Ectodermal cell (in vitro differentiated cells): Measurements from ENCODE around the gene CACNA1F.

Source experiments
- H3K27ac ChIP-seq: 2 replicates; pipeline ENCODE4 v1.7.0; 2013; ENCODE audit warnings: mild to moderate bottlenecking, low read depth, low read length; ENCODE audit not compliant: insufficient read depth, poor library complexity, severe bottlenecking
- H3K27me3 ChIP-seq: 2 replicates; pipeline ENCODE4 v1.7.0; 2013; ENCODE audit warnings: mild to moderate bottlenecking, low read length; ENCODE audit not compliant: insufficient read depth, control insufficient read depth, poor library complexity, severe bottlenecking
- H3K36me3 ChIP-seq: one replicate; pipeline ENCODE4 v1.7.0; 2013; ENCODE audit warnings: low read length; ENCODE audit not compliant: control insufficient read depth, insufficient read depth
- H3K4me1 ChIP-seq: one replicate; pipeline ENCODE4 v1.7.0; 2013; ENCODE audit warnings: low read length; ENCODE audit not compliant: control insufficient read depth, insufficient read depth
- H3K4me3 ChIP-seq: 2 replicates; pipeline ENCODE4 v1.7.0; 2013; ENCODE audit warnings: low read depth, low read length, control low read depth; ENCODE audit not compliant: insufficient read depth
- H3K9me3 ChIP-seq: 2 replicates; pipeline ENCODE4 v1.7.0; 2013; ENCODE audit warnings: mild to moderate bottlenecking, low read length, moderate library complexity; ENCODE audit not compliant: control insufficient read depth
- WGBS, 2 experiments: methylation state at CpG; one replicate each; pipeline ENCODE4 v1.1.7; 2013; ENCODE audit warnings: missing lambda C conversion rate in 2 of 2; 5-methylcytosine and 5-hydroxymethylcytosine counted together

Gene CACNA1F

GRCh38 chrX:49203536-49203935, 29.6 kb downstream of the CACNA1F start:
- Histone ChIP-seq H3K9me3 (no peaks in the 10 kb centered on the region), H3K27me3 (peaks cover 13% of the 10 kb centered on the region), H3K36me3 (no peaks in the 10 kb centered on the region), H3K27ac (no peak overlapping the region), H3K4me1 (no peaks in the 10 kb centered on the region), H3K4me3 (no peak overlapping the region)
- WGBS, 2 experiments: 79 to 86% methylated on average over 3 of the region's 3 CpGs

- Histone ChIP-seq H3K27ac (no peak overlapping the region), H3K9me3 (no peaks in the 10 kb centered on the region), H3K36me3 (no peaks in the 10 kb centered on the region), H3K4me1 (no peaks in the 10 kb centered on the region), H3K27me3 (peaks cover 21% of the 10 kb centered on the region), H3K4me3 (no peak overlapping the region)
- 85 to 96% methylated on average over 2 of the region's 2 CpGs for WGBS, 2 experiments
These were observed 31.1 kb downstream of the CACNA1F start for GRCh38 chrX:49202022-49202421.

- Histone ChIP-seq H3K27ac (no peak within 1 kb of the TSS), H3K4me3 (no peak within 1 kb of the TSS), H3K9me3 (no peaks in the 10 kb centered on the region), H3K27me3 (peaks cover 21% of the 10 kb centered on the region), H3K4me1 (no peaks in the 10 kb centered on the region), H3K36me3 (no peaks in the 10 kb centered on the region)
- WGBS, 2 experiments: 4% methylated on average over 60 of the region's 61 CpGs
These were observed 33.0 kb downstream of the CACNA1F start, which contains the start of gene SYP for GRCh38 chrX:49199906-49200771. Gene SYP, minus strand, starts transcription at chrX:49200193. Its CDS starts 7 bp downstream, at chrX:49200186.

- Histone ChIP-seq H3K9me3 (no peaks in the 10 kb centered on the region), H3K36me3 (no peaks in the 10 kb centered on the region), H3K27me3 (peaks cover 21% of the 10 kb centered on the region), H3K27ac (no peak overlapping the region), H3K4me3 (no peak overlapping the region), H3K4me1 (no peaks in the 10 kb centered on the region)
- WGBS, 2 experiments: 8 to 12% methylated on average over 11 of the region's 11 CpGs
These were observed 33.9 kb downstream of the CACNA1F start for GRCh38 chrX:49199315-49199595.

GRCh38 chrX:49198540-49199314, 34.4 kb downstream of the CACNA1F start:
- no peak overlapping the region for H3K4me3 ChIP-seq
- no peak overlapping the region for H3K27ac ChIP-seq
- 20 to 26% methylated on average over 11 to 12 of the region's 12 CpGs for WGBS, 2 experiments
- no peaks in the 10 kb centered on the region for H3K4me1 ChIP-seq
- peaks cover 21% of the 10 kb centered on the region for H3K27me3 ChIP-seq
- H3K36me3 ChIP-seq: no peaks in the 10 kb centered on the region
- H3K9me3 ChIP-seq: no peaks in the 10 kb centered on the region

- Histone ChIP-seq H3K9me3 (no peaks in the 10 kb centered on the region), H3K27ac (no peak overlapping the region), H3K27me3 (peaks cover 21% of the 10 kb centered on the region), H3K4me1 (no peaks in the 10 kb centered on the region), H3K4me3 (no peak overlapping the region), H3K36me3 (no peaks in the 10 kb centered on the region)
- 83 to 89% methylated on average over 13 of the region's 13 CpGs for WGBS, 2 experiments
These were observed 35.5 kb downstream of the CACNA1F start for GRCh38 chrX:49197543-49198087.

- 91 to 94% methylated on average over 2 of the region's 2 CpGs for WGBS, 2 experiments
- H3K9me3 ChIP-seq: no peaks in the 10 kb centered on the region
These were observed 39.6 kb downstream of the CACNA1F start for GRCh38 chrX:49193542-49193964.

GRCh38 chrX:49192722-49193328, 40.3 kb downstream of the CACNA1F start:
- Histone ChIP-seq H3K27ac (no peak overlapping the region), H3K4me1 (peaks cover 3% of the 10 kb centered on the region), H3K36me3 (no peaks in the 10 kb centered on the region), H3K9me3 (no peaks in the 10 kb centered on the region), H3K27me3 (peaks cover under 1% of the 10 kb centered on the region), H3K4me3 (no peak overlapping the region)
- WGBS, 2 experiments: 71 to 76% methylated on average over 10 of the region's 10 CpGs

More at GRCh38 chrX:49193542-49193964, 39.6 kb downstream of the CACNA1F start:
- Histone ChIP-seq H3K27me3 (peaks cover 8% of the 10 kb centered on the region), H3K27ac (no peak overlapping the region), H3K4me1 (peaks cover under 1% of the 10 kb centered on the region), H3K36me3 (no peaks in the 10 kb centered on the region), H3K4me3 (no peak overlapping the region)

GRCh38 chrX:49191574-49192011, 41.5 kb downstream of the CACNA1F start:
- peak overlapping the region; percentile 67 for H3K27ac ChIP-seq
- no peaks in the 10 kb centered on the region for H3K27me3 ChIP-seq
- WGBS, 2 experiments: 1% methylated on average over 31 to 33 of the region's 34 CpGs

More at GRCh38 chrX:49191574-49192011, 41.5 kb downstream of the CACNA1F start:
- Histone ChIP-seq H3K9me3 (no peaks in the 10 kb centered on the region), H3K36me3 (no peaks in the 10 kb centered on the region), H3K4me3 (peak overlapping the region; percentile 71), H3K4me1 (peaks cover 12% of the 10 kb centered on the region)
